Mesothelial cell of epicardium (in vitro differentiated cells): ENCODE results near the gene TSPO. TPM values are rescaled to one million over a fixed set of nuclear protein-coding genes. Genes with fewer than 3 reads are reported as not detected.

Experiments
- DNase-seq, 2 experiments: peaks; one replicate each; pipeline ENCODE4 v3.0.0; 2021; ENCODE audit warnings: low spot score in 2 of 2; ENCODE audit not compliant: unreplicated experiment in 2 of 2
- H3K27ac Mint-ChIP-seq: 2 replicates; pipeline ENCODE4 v1.8.0; 2021; ENCODE audit warnings: mixed read lengths
- H3K27me3 Mint-ChIP-seq: 2 replicates; pipeline ENCODE4 v1.8.0; 2021; ENCODE audit warnings: low read depth, mixed read lengths
- H3K36me3 Mint-ChIP-seq: 2 replicates; pipeline ENCODE4 v1.8.0; 2021; ENCODE audit warnings: mixed read lengths
- H3K4me1 Mint-ChIP-seq: 2 replicates; pipeline ENCODE4 v1.8.0; 2021; ENCODE audit warnings: mixed read lengths
- H3K4me3 Mint-ChIP-seq: 2 replicates; pipeline ENCODE4 v1.8.0; 2021; ENCODE audit warnings: mild to moderate bottlenecking, moderate library complexity, mixed read lengths
- H3K9me3 Mint-ChIP-seq: 2 replicates; pipeline ENCODE4 v1.8.0; 2021; ENCODE audit warnings: mixed read lengths
- total RNA-seq: library from RNA; stranded (reverse); gene quantifications from 3 replicates; pipeline ENCODE4 v1.2.1, GENCODE V29; 2021
- TF ChIP-seq, protein P1 (sequence below): fragments of 200-600 bp; sonication (generic); IDR thresholded peaks from one replicate; pipeline ENCODE4 v1.5.0; 2021; ENCODE audit warnings: antibody characterized with exemption; ENCODE audit not compliant: unreplicated experiment

The TSPO gene
- total RNA-seq, 1 donor from 2014 or later = 44.9 TPM

DNA sequence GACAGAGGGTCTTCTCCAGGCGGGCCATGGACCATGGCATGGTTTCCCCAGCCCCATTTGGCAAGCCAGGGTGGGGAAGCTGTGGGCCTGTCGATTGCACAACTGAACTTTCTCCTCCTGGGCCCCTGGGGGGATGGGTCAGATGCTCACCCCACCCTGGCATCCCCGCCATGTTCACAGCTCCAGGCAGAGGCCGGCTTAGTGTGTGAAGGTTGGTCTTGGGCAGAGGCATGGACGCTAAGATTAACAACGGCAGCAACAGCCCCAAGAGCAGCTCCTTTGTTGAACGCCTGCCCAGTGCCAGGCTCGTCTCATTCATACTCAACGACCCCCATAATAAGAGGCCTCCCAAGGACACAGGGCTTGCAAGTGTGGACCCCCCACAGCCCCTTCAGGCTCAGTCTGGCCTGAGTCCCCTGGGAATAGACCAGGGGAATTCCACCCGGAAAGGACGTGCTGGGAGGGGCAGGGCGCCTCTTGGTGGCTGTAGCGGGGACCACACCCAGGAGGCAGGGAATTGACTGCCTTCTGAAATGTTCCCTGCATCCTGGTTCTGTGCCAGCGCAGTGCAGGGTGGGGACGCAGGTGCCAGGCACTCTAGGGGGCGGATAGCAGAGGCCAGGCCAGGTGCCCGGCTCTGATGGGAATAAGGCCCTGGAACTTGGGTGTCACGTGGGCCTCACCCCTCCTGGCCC lies 8.3 kb downstream of the TSPO start:
- Mint-ChIP-seq H3K27me3 (no peaks in the 10 kb centered on the region), H3K27ac (no peak overlapping the region), H3K9me3 (no peaks in the 10 kb centered on the region), H3K36me3 (no peaks in the 10 kb centered on the region), H3K4me1 (peaks cover 4% of the 10 kb centered on the region), H3K4me3 (no peak overlapping the region)
- TF ChIP-seq, protein P1, sequence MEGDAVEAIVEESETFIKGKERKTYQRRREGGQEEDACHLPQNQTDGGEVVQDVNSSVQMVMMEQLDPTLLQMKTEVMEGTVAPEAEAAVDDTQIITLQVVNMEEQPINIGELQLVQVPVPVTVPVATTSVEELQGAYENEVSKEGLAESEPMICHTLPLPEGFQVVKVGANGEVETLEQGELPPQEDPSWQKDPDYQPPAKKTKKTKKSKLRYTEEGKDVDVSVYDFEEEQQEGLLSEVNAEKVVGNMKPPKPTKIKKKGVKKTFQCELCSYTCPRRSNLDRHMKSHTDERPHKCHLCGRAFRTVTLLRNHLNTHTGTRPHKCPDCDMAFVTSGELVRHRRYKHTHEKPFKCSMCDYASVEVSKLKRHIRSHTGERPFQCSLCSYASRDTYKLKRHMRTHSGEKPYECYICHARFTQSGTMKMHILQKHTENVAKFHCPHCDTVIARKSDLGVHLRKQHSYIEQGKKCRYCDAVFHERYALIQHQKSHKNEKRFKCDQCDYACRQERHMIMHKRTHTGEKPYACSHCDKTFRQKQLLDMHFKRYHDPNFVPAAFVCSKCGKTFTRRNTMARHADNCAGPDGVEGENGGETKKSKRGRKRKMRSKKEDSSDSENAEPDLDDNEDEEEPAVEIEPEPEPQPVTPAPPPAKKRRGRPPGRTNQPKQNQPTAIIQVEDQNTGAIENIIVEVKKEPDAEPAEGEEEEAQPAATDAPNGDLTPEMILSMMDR = no peak
- no peak for DNase-seq

- no peak for DNase-seq
- TF ChIP-seq, protein P1 = no peak
- H3K4me1 Mint-ChIP-seq = peaks cover 4% of the 10 kb centered on the region
- no peaks in the 10 kb centered on the region for H3K9me3 Mint-ChIP-seq
- no peaks in the 10 kb centered on the region for H3K36me3 Mint-ChIP-seq
- no peak overlapping the region for H3K4me3 Mint-ChIP-seq
- H3K27me3 Mint-ChIP-seq = no peaks in the 10 kb centered on the region
- no peak overlapping the region for H3K27ac Mint-ChIP-seq
Measured at GRCh38 chr22:43160497-43161126, 9.3 kb downstream of the TSPO start.

GRCh38 chr22:43162412-43163150 lies 11.2 kb downstream of the TSPO start:
- H3K27me3 Mint-ChIP-seq = no peaks in the 10 kb centered on the region
- peaks cover 3% of the 10 kb centered on the region for H3K36me3 Mint-ChIP-seq
- H3K4me3 Mint-ChIP-seq = no peak overlapping the region
- no peak overlapping the region for H3K27ac Mint-ChIP-seq
- H3K9me3 Mint-ChIP-seq = no peaks in the 10 kb centered on the region
- TF ChIP-seq, protein P1 = no peak
- DNase-seq = no peak
- H3K4me1 Mint-ChIP-seq = peaks cover 4% of the 10 kb centered on the region

DNA sequence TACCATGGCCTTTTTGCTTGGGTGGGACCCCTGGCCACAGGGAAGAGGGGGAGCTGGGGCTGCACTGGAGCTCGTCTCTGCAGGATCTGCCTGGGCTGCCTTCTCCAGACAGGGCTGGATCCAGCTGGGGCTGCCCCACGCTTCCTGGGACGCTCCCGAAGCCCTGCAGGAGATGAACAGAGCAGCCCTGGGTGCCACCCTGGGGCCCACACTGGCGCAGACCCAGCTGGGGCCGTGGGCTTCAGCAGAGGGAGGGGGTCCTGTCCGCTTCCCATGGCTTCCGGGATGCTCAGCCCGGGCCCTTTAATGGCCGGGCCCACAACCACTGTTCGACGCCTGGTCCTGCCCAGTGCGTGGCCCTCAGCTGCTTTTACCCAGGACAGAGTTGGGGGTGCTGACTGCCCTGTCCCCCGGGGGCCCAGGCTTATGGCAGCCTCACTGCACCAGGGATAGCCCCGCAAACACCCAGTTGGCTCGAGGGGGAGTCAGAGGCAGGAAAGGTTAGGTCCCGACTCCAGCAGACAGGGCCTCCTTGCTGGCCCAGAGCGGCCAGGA lies 12.0 kb downstream of the TSPO start:
- Mint-ChIP-seq H3K27ac (no peak overlapping the region), H3K27me3 (no peaks in the 10 kb centered on the region), H3K4me3 (no peak overlapping the region), H3K9me3 (no peaks in the 10 kb centered on the region), H3K36me3 (peaks cover 3% of the 10 kb centered on the region), H3K4me1 (peaks cover 4% of the 10 kb centered on the region)
- TF ChIP-seq, protein P1 = no peak
- DNase-seq = no peak

DNA sequence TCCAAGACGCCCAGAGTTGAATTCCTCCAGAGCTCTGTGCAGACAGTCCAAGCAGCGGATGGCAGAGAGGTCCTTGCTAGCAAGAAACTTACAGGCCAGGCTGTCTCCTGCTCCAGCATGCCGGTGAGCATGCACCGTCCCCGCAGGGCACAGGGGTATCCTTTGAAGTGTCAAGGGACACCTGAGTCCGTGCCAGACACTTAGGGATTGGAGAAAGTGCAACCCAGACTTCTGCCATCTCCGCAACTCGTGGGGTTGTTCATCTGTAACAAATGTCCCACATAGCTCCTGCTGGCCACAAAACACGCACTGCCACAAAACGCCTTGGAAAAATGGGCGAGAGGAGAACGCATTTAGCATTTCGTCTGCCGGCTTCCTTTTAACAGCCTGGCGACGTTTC lies 13.3 kb downstream of the TSPO start:
- Mint-ChIP-seq H3K27me3 (no peaks in the 10 kb centered on the region), H3K4me1 (peaks cover 4% of the 10 kb centered on the region), H3K36me3 (peaks cover 7% of the 10 kb centered on the region), H3K27ac (no peak overlapping the region), H3K4me3 (no peak overlapping the region), H3K9me3 (no peaks in the 10 kb centered on the region)
- TF ChIP-seq, protein P1 = no peak
- no peak for DNase-seq
